Motor neuron (in vitro differentiated cells): Measurements from ENCODE around the gene EYA2. TPM values are rescaled to one million over a fixed set of nuclear protein-coding genes. Genes with fewer than 3 reads are reported as not detected.
A peak's percentile ranks its signal among the peaks of the same experiment; 100 is the strongest.

Experiments used
- ATAC-seq, 8 experiments: fragments of 200-7000 bp; cut with Tn5 transposase; replicated peaks in 6 of 8; 2 replicates each; pipeline ENCODE4 v1.8.0; 2021; ENCODE audit warnings: mild to moderate bottlenecking in 8 of 8, moderate library complexity in 8 of 8
- H3K27ac ChIP-seq, 2 donors: fragments of 250-450 bp; sonication (Bioruptor Pico); 2 replicates each; pipeline ENCODE4 v1.9.0; 2021; ENCODE audit warnings: antibody characterized with exemption in 2 of 2, mild to moderate bottlenecking in 2 of 2, moderate library complexity in 1 of 2
- H3K4me1 ChIP-seq, 2 donors: fragments of 250-450 bp; sonication (Bioruptor Pico); replicated peaks in 1 of 2; 2 replicates each; pipeline ENCODE4 v1.6.1; 2021; ENCODE audit warnings: antibody characterized with exemption in 2 of 2, mild to moderate bottlenecking in 2 of 2, moderate library complexity in 1 of 2
- H3K4me3 ChIP-seq, 5 donors: fragments of 250-450 bp; sonication (Bioruptor Pico); 2 replicates each; pipeline ENCODE4 v1.9.0; 2021; ENCODE audit warnings: antibody characterized with exemption in 5 of 5, mild to moderate bottlenecking in 5 of 5, moderate library complexity in 4 of 5
- WGBS, 10 experiments: fragments of 450-650 bp; shearing (Covaris generic); methylation state at CpG; one replicate each; pipeline ENCODE4 v1.0.0; 2022; 5-methylcytosine and 5-hydroxymethylcytosine counted together
- in situ Hi-C, 9 experiments: fragments of 400-800 bp; cut with MboI; loops; one replicate each; pipeline ENCODE4 v1.15.0; 2021; ENCODE audit warnings: low sequenced_read_pairs in 9 of 9, low pct_unique_long_range_greater_than_20kb in 2 of 9; ENCODE audit not compliant: unreplicated experiment in 9 of 9
- total RNA-seq, 8 experiments: library from RNA; unstranded; fragments of 300-600 nt; gene quantifications; 2 replicates each; pipeline versions ENCODE4 v1.2.3 to v1.2.4, GENCODE V29; 2022

The EYA2 gene
- total RNA-seq, 8 experiments from 2014 or later = 0.18 to 7.5 (median 1.9) TPM; not detected in 1

- WGBS, 10 experiments = 55 to 100% (median 78%) methylated on average over 2 to 4 of the region's 4 CpGs
- Histone ChIP-seq H3K27ac (no peak overlapping the region), H3K4me3 (no peak overlapping the region), H3K4me1 (peaks cover 5 to 6% of the 10 kb centered on the region in 2 donors)
- no peak for ATAC-seq
- in situ Hi-C loops = no loop called here
Observed at GRCh38 chr20:46937157-46937523, 42.5 kb downstream of the EYA2 start.

GRCh38 chr20:46937533-46938226 lies 43.0 kb downstream of the EYA2 start:
- in situ Hi-C loops = no loop called here
- ATAC-seq = no peak
- H3K27ac ChIP-seq = no peak overlapping the region
- 38 to 100% (median 94%) methylated on average over 1 to 7 of the region's 7 CpGs; no CpG with 5 or more reads in 1 of the 10 experiments for WGBS, 10 experiments
- peaks cover 5 to 6% of the 10 kb centered on the region in 2 donors for H3K4me1 ChIP-seq
- no peak overlapping the region for H3K4me3 ChIP-seq

GRCh38 chr20:46938434-46938833 lies 43.8 kb downstream of the EYA2 start:
- in situ Hi-C loops = no loop called here

GRCh38 chr20:46939031-46939965 lies 44.7 kb downstream of the EYA2 start:
- peaks cover 5 to 6% of the 10 kb centered on the region in 2 donors for H3K4me1 ChIP-seq
- ATAC-seq = peak in 3 of 8 experiments; percentile 16 to 44 (median 22)
- H3K4me3 ChIP-seq = no peak overlapping the region
- no peak overlapping the region for H3K27ac ChIP-seq
- in situ Hi-C loops = no loop called here
- WGBS, 10 experiments = 36 to 100% (median 67%) methylated on average over 1 to 3 of the region's 3 CpGs; no CpG with 5 or more reads in 2 of the 10 experiments

More at GRCh38 chr20:46938434-46938833, 43.8 kb downstream of the EYA2 start:
- H3K4me3 ChIP-seq = no peak overlapping the region
- H3K4me1 ChIP-seq = peaks cover 5 to 6% of the 10 kb centered on the region in 2 donors
- no peak for ATAC-seq
- H3K27ac ChIP-seq = no peak overlapping the region
- 83 to 100% methylated on average over 1 of the region's 1 CpG; no CpG with 5 or more reads in 8 of the 10 experiments for WGBS, 10 experiments

GRCh38 chr20:46940616-46941015 lies 46.0 kb downstream of the EYA2 start:
- H3K4me1 ChIP-seq = peaks cover 5 to 9% of the 10 kb centered on the region in 2 donors
- WGBS, 10 experiments = 54 to 100% (median 81%) methylated on average over 2 to 6 of the region's 10 CpGs; no CpG with 5 or more reads in 7 of the 10 experiments
- H3K4me3 ChIP-seq = no peak overlapping the region
- H3K27ac ChIP-seq = no peak overlapping the region
- ATAC-seq = no peak
- in situ Hi-C loops = no loop called here

- Histone ChIP-seq H3K27ac (no peak overlapping the region), H3K4me1 (peaks cover 5 to 8% of the 10 kb centered on the region in 2 donors), H3K4me3 (no peak overlapping the region)
- no peak for ATAC-seq
- WGBS, 10 experiments = 40 to 100% (median 96%) methylated on average over 1 to 2 of the region's 2 CpGs; no CpG with 5 or more reads in 2 of the 10 experiments
- in situ Hi-C loops = no loop called here
Observed at GRCh38 chr20:46941404-46941803, 46.8 kb downstream of the EYA2 start.

- no peak overlapping the region for H3K27ac ChIP-seq
- ATAC-seq = no peak
- peaks cover 0 to 3% of the 10 kb centered on the region in 2 donors for H3K4me1 ChIP-seq
- in situ Hi-C loops = no loop called here
- WGBS, 10 experiments = 67 to 100% (median 92%) methylated on average over 1 to 5 of the region's 11 CpGs
- H3K4me3 ChIP-seq = no peak overlapping the region
Observed at GRCh38 chr20:46943861-46944591, 49.4 kb downstream of the EYA2 start.

- WGBS, 10 experiments = 50 to 100% (median 74%) methylated on average over 1 to 9 of the region's 9 CpGs; no CpG with 5 or more reads in 5 of the 10 experiments
- in situ Hi-C loops = no loop called here
- peaks cover 0 to 3% of the 10 kb centered on the region in 2 donors for H3K4me1 ChIP-seq
- ATAC-seq = peak in 3 of 8 experiments; percentile 24 to 33 (median 26)
- H3K4me3 ChIP-seq = no peak overlapping the region
- no peak overlapping the region for H3K27ac ChIP-seq
Observed at GRCh38 chr20:46945465-46945864, 50.8 kb downstream of the EYA2 start.

GRCh38 chr20:46946181-46946624 lies 51.6 kb downstream of the EYA2 start:
- no peak overlapping the region for H3K27ac ChIP-seq
- H3K4me3 ChIP-seq = no peak overlapping the region
- ATAC-seq = no peak
- WGBS, 10 experiments = 40 to 100% (median 75%) methylated on average over 1 to 7 of the region's 7 CpGs; no CpG with 5 or more reads in 2 of the 10 experiments
- in situ Hi-C loops = no loop called here
- H3K4me1 ChIP-seq = peaks cover 0 to 3% of the 10 kb centered on the region in 2 donors

- Histone ChIP-seq H3K4me3 (no peak overlapping the region), H3K4me1 (peaks cover 0 to 3% of the 10 kb centered on the region in 2 donors), H3K27ac (no peak overlapping the region)
- in situ Hi-C loops = no loop called here
- ATAC-seq = no peak
- WGBS, 10 experiments = 20 to 100% (median 69%) methylated on average over 1 to 2 of the region's 3 CpGs; no CpG with 5 or more reads in 3 of the 10 experiments
Observed at GRCh38 chr20:46946796-46947195, 52.2 kb downstream of the EYA2 start.

- in situ Hi-C loops = no loop called here
- Histone ChIP-seq H3K4me1 (peaks cover 0 to 3% of the 10 kb centered on the region in 2 donors), H3K4me3 (no peak overlapping the region), H3K27ac (no peak overlapping the region)
- no peak for ATAC-seq
- WGBS, 10 experiments = 28 to 100% (median 81%) methylated on average over 1 to 3 of the region's 3 CpGs
Observed at GRCh38 chr20:46948081-46948480, 53.4 kb downstream of the EYA2 start.

GRCh38 chr20:46951405-46951804 lies 56.8 kb downstream of the EYA2 start:
- no peak overlapping the region for H3K27ac ChIP-seq
- H3K4me3 ChIP-seq = no peak overlapping the region
- ATAC-seq = no peak
- in situ Hi-C loops = no loop called here
- H3K4me1 ChIP-seq = no peaks in the 10 kb centered on the region
- 0 to 80% (median 48%) methylated on average over 1 to 4 of the region's 4 CpGs; no CpG with 5 or more reads in 3 of the 10 experiments for WGBS, 10 experiments
